Glomerular visceral epithelial cell (primary cell): ENCODE data around the gene COX6A2.

Experiments
- DNase-seq: peaks from one replicate; pipeline ENCODE4 v3.0.0-alpha.2; 2016; ENCODE audit errors: extremely low spot score

The COX6A2 gene

GRCh38 chr16:31410082-31410481 is 18.1 kb downstream of the COX6A2 start:
- DNase-seq, result no peak

DNA sequence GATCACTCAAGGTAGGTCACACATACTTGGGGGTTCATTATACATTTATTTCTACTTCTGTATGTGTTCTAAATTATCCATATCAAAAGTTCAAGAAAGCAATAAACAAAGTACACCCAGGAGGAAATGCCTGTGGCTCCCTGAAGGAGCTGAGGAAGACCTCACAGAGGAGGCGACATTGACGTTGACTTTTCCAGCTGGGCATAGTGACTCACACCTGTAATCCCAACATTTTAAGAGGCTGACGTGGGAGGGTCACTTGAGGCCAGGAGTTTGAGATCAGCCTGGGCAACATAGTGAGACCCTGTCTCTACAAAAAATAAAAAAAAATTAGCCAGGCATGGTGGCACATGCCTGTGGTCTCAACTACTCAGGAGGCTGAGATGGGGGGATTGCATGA is 18.7 kb downstream of the COX6A2 start:
- no peak for DNase-seq

DNA sequence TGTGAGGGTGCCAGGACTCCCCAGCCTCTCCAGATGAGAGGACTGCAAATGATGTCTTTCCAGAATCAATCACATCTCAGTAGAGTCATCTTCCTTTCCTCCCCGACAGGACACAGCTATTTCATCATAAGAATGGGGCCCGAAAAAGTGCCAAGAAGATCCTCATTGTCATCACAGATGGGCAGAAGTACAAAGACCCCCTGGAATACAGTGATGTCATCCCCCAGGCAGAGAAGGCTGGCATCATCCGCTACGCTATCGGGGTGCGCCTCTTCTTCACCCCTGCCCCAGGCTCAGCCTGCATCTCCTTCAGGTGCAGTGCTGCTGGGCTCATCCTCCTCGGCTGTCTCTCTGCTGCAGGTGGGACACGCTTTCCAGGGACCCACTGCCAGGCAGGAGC is 20.8 kb downstream of the COX6A2 start:
- no peak for DNase-seq

DNA sequence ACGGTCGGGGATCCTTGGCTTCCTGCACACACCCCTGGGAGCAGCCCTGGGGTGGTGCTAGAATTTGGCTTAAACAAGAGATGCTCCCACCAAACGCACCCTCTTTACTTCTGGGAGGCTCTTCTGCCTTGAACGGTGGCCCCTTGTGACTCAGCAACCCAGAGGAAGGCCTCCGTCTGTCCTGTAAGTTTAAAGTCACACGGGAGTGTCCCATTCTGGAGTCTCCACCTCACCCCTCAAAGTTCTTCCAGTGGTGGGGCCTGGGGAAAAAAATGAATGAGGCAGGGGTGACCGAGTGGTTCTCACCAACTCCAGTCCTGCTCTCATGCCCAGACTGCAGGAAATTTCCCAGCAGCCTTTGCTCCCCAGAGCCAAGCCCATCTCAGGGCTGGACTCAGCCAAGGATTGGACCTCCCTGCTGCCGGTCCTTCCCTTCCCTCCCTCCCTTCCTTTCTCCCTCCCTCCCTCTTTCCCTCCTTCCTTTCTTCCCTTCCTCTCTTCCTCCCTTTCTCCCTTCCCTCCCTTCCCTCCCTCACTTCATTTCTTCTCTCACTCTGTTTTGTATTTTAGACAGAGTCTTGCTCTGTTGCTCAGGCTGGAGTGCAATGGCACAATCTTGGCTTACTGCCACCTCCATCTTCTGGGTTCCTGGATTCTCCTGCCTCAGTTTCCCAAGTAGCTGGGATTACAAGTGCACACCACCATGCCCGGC is 23.7 kb downstream of the COX6A2 start:
- DNase-seq, result no peak

DNA sequence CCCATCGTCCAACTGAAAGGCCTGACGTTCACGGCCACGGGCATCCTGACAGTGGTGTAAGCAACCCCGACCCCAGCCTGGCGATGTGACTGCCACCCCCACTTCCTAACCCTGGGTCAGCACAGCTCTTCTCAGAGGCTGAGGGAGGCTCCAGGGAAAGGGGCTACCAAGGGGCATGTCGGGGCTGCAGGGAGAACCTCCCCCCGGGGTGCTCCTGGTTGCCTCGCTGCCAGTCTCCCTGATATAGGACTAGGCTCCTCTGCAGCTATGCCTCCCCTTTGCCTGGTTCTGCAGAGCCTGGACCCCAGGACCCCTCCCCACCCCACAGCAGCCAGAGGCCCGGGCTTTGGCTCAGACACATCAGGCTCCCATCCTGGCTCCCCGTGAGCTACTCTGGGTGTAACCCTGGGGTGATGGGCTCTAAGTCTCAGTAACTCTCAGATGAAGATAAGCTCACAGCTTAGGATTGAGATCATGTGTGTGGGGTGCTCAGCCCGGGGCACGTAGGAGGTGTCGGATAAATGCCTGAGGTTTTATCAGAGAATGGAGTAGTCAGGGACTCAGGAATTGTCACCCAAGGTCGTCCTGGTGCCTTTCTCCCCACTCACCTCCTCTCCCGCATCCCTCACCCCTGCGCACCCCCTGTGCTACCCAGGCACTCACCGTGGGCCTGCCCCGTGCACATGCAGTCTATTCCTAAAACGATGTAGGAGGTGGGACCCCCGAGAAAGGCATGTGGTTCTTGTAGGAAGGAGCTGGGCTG is 24.4 kb downstream of the COX6A2 start:
- no peak for DNase-seq

DNA sequence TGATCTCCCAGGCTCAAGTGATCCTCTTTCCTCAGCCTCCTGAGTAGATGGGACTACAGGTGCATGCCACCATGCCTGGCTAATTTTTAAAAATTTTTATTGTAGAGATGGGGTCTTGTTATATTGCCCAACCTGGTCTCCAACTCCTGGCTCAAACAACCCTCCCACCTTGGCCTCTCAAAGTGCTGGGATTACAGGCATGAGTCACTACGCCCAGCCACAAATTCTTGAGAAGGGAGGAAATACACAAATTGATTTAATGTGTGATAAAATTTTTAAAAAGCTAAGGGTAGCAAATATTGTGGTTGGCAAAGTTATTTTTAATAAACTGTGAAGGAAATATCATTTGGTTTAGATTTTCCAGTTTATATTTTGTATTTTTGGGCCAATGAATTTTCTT is 25.5 kb downstream of the COX6A2 start:
- DNase-seq, result no peak

GRCh38 chr16:31401436-31401835 is 26.7 kb downstream of the COX6A2 start:
- DNase-seq, result no peak

DNA sequence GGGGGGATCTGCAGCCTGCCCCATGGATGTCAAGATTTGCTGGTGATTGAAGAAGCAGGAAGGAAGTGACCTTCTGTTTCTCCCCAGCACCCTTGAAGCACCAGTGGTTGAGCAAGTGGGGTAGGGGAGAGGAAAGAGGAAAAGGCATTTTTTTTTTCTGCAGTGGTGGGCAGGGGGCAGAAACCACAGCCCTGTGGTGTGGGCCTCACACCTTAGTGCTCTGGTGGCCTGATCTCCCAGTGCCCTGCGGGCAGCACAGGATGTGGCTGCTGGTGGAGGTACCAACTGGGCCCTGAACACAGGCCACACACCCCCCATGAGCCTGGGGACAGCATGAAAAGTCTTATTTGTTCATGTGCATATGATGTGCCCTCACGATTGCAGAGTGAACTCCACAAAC is 28.0 kb downstream of the COX6A2 start:
- DNase-seq, result no peak

GRCh38 chr16:31397701-31398100 is 30.5 kb downstream of the COX6A2 start:
- no peak for DNase-seq

DNA sequence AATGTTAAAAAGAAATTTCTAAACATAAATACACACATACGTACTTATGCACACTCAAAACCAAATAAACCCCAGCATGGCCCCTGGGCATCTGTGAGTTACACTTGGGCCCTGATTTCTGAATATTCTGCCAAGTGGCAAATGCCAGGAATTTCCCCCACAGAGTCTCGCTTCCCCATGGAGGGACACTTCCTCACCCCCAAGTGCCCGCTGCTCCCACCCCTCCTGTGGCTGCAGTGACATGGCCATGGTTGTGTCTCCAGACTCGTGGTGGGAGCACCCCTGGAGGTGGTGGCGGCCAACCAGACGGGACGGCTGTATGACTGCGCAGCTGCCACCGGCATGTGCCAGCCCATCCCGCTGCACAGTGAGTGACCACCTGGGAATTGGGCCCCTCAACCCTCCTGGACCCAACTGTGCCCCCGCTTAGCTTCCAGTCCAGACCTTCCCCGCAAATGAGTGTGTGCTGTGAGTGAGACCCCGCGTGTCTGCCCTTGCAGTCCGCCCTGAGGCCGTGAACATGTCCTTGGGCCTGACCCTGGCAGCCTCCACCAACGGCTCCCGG is 31.0 kb downstream of the COX6A2 start:
- no peak for DNase-seq

GRCh38 chr16:31395647-31396046 is 32.5 kb downstream of the COX6A2 start:
- DNase-seq, result no peak

GRCh38 chr16:31393056-31393455 is 35.1 kb downstream of the COX6A2 start, which contains the start of gene ITGAD:
ITGAD (plus strand) TSS chr16:31393335; CDS start chr16:31393361, 26 bp downstream.
- DNase-seq, result no peak

DNA sequence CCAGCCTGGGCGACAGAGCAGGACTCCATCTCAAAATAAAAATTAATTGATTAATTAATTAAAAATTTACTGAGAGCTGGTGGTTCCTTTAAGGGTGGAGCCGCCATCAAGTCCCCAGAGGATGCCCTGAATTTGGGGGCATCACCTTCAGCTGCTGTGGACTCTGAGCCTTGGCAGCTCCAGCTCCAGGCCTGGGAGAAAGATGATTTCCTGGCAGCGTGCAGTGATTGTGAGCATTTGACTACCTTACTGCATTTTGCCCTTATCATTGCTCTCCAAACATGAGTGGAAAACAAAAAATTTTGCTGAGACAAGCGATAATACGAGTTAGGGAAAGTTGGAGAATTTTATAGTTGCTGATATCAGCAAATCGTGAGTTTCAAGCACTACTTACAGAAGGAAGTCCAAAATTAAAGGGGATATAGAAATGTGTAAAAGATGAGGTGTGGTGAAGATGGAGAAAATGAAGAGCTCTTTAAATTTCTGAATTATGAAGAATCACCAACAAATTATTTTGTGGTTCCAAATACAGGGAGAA is 37.6 kb downstream of the COX6A2 start:
- no peak for DNase-seq

DNA sequence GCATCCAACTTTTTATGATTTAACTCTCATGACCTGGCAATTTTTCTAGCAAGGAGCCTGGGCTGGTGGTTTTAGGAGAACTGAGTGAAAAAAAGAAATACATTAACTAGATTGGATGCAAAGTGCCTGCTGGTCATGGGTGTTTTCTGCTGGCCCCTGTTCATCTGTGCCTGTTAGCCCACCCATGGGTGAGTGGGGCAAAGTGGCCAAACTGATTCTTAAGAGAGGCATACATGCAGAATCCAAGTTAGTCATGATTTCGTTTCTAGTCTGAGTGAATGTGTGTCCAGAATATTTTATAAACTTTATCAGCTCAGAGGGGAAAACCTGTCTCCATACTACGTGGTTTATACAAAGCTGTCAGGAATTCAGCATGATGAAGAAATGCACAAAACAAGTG is 39.6 kb downstream of the COX6A2 start:
- DNase-seq, result no peak

- DNase-seq, result no peak
Measured at GRCh38 chr16:31386157-31386984, 41.8 kb downstream of the COX6A2 start.

DNA sequence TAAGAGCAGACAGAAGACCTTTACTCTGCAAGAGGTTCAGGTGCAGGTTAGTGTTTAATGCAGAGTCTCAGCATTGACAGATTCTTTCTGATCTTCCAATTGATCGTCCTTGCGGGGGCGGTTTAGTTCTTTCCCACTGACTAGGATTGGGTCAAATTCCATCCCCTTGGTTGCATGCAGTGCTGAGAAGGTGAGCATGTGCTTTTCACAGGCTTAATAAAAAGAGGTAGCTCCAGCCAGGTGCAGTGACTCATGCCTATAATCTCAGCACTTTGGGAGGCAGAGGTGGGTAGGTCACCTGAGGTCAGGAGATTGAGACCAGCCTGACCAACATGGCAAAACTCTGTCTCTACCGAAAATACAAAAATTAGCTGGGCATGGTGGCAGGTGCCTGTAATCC is 42.5 kb downstream of the COX6A2 start:
- no peak for DNase-seq

DNA sequence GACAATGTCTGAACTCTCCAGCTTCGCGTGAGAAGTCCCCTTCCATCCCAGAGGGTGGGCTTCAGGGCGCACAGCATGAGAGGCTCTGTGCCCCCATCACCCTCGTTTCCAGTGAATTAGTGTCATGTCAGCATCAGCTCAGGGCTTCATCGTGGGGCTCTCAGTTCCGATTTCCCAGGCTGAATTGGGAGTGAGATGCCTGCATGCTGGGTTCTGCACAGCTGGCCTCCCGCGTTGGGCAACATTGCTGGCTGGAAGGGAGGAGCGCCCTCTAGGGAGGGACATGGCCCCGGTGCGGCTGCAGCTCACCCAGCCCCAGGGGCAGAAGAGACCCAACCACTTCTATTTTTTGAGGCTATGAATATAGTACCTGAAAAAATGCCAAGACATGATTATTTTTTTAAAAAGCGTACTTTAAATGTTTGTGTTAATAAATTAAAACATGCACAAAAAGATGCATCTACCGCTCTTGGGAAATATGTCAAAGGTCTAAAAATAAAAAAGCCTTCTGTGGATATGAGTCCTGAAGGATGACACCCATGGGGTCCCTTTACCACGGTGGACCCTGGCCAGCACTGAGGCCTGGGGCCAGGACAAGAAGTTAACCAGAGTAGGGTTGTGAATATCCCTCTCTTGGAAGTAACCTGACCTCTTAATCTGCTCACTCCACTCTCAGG is 45.5 kb downstream of the COX6A2 start:
- peak; percentile 31 for DNase-seq

DNA sequence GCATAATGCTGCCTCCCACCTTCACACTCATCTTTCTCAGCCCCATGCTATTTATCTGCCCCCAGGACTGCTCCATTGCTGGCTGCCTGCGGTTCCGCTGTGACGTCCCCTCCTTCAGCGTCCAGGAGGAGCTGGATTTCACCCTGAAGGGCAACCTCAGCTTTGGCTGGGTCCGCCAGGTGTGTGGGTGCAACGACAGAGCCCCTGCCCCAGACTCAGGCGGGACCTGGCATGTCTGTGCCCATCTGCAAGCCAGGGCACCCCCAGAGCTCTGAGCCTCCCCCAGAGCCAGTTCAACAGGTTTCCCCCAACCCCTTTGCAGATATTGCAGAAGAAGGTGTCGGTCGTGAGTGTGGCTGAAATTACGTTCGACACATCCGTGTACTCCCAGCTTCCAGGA is 48.0 kb downstream of the COX6A2 start:
- no peak for DNase-seq
